ENCODE data around the gene RAB21.

DNA sequence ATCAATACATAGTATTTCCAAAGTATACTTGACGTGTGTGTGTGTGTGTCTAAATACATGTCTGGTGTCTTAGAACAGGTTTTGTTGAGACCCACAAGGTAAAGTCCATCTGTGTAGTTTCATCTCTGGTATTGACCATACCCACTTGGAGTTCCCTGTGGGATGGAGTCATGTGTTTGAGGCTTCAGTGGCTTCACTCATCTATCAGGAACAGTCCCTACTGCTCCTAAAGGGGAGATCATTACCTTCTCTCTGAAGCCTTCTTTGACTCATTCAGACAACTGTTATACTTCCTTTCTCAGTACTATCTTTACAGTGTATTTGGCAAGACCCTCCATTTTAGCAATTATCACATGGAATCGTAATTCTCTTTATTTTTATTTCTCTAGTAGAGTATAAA, 14.2 kb downstream of the RAB21 start:
- no peak for TF ChIP-seq CTCF (IDR thresholded peaks at IDR 0.05)
- TF ChIP-seq POLR2A (IDR thresholded peaks at IDR 0.05): no peak
